Panc1 (cell line): Measurements from ENCODE around the gene ELOA. TPM values are rescaled to one million over a fixed set of nuclear protein-coding genes. Genes with fewer than 3 reads are reported as not detected.

Experiments
- ATAC-seq: fragments of 200-7000 bp; cut with Tn5 transposase; 2 replicates; pipeline ENCODE4 v1.9.1; 2020; ENCODE audit warnings: mild to moderate bottlenecking, moderate library complexity
- BruUV-seq: library from RNA; stranded (reverse); fragments of 400-500 nt; replicated peaks from 2 replicates; lab custom pipeline; 2021; lab: Mats Ljungman, UMichigan
- CTCF ChIA-PET: fragments of 300-600 bp; sonication (Branson Sonifier 250); formaldehyde crosslinking; loops from one replicate; lab custom pipeline; 2022; ENCODE audit warnings: antibody characterized with exemption; lab: Charles Lee
- POLR2A ChIA-PET: fragments of 300-600 bp; sonication (Branson Sonifier 250); formaldehyde crosslinking; loops from one replicate; lab custom pipeline; 2022; ENCODE audit warnings: antibody characterized with exemption; lab: Charles Lee
- DNase-seq: peaks from one replicate; pipeline ENCODE4 v3.0.0-alpha.2; 2010; ENCODE audit warnings: low read depth, low spot score
- H3K27ac ChIP-seq: 2 replicates; pipeline ENCODE4 v1.5.1; 2011; ENCODE audit warnings: mild to moderate bottlenecking, low read length, inconsistent platforms
- H3K27me3 ChIP-seq: fragments of 200-500 bp; sonication (Bioruptor generic); 2 replicates; pipeline ENCODE4 v1.6.0; 2014; ENCODE audit warnings: low read length, inconsistent platforms; ENCODE audit not compliant: control insufficient read depth, insufficient read depth
- H3K36me3 ChIP-seq: fragments of 200-500 bp; sonication (Bioruptor generic); 2 replicates; pipeline ENCODE4 v1.5.1; 2014; ENCODE audit warnings: inconsistent platforms, mild to moderate bottlenecking, low read length, moderate library complexity; ENCODE audit not compliant: control insufficient read depth, insufficient read depth
- H3K4me1 ChIP-seq: 2 replicates; pipeline ENCODE4 v1.5.1; 2011; ENCODE audit warnings: inconsistent platforms, mild to moderate bottlenecking, low read length, moderate library complexity; ENCODE audit not compliant: control insufficient read depth, insufficient read depth
- H3K4me3 ChIP-seq, 2 experiments: 2 replicates each; pipeline ENCODE4 v1.5.1; 2011 to 2012; ENCODE audit warnings: low read depth in 2 of 2, low read length in 2 of 2, mild to moderate bottlenecking in 2 of 2, inconsistent platforms in 1 of 2, moderate library complexity in 1 of 2
- H3K9me3 ChIP-seq: fragments of 200-500 bp; sonication (Bioruptor generic); 2 replicates; pipeline ENCODE4 v1.5.1; 2014; ENCODE audit warnings: low read depth, mild to moderate bottlenecking, inconsistent platforms, low read length, moderate library complexity; ENCODE audit not compliant: control insufficient read depth, insufficient read depth
- POLR2AphosphoS5 ChIP-seq: IDR thresholded peaks from 2 replicates; pipeline ENCODE4 v1.6.1; 2012; ENCODE audit warnings: mild to moderate bottlenecking, low read depth, low read length, moderate library complexity
- SIN3A ChIP-seq: IDR thresholded peaks from 2 replicates; pipeline ENCODE4 v1.6.1; 2012; ENCODE audit warnings: low read depth, mild to moderate bottlenecking, low read length, moderate library complexity, borderline replicate concordance; ENCODE audit not compliant: insufficient read depth
- TCF7L2 ChIP-seq: IDR thresholded peaks from 2 replicates; pipeline ENCODE4 v1.6.1; 2011; ENCODE audit warnings: mild to moderate bottlenecking, low read depth, low read length, inconsistent platforms
- in situ Hi-C: cut with HindIII; loops from 2 replicates; pipeline ENCODE4 v1.10.0; 2016; ENCODE audit warnings: low sequenced_read_pairs, low pct_unique_long_range_greater_than_20kb
- intact Hi-C: fragments of 100-400 bp; cut with micrococcal nuclease; formaldehyde crosslinking; loops from one replicate; pipeline ENCODE4 v1.10.0; 2022; ENCODE audit not compliant: unreplicated experiment
- total RNA-seq: library from RNA; stranded (reverse); gene quantifications from one replicate; pipeline ENCODE4 v1.2.1, GENCODE V29; 2021; ENCODE audit not compliant: unreplicated experiment
- TF ChIP-seq, protein P1 (sequence below), 2 experiments: IDR thresholded peaks; 2 replicates each; pipeline ENCODE4 v1.6.1; 2011 to 2012; ENCODE audit warnings: low read depth in 2 of 2, control low read depth in 1 of 2, low read length in 1 of 2, mild to moderate bottlenecking in 1 of 2, moderate library complexity in 1 of 2; ENCODE audit not compliant: insufficient read depth in 1 of 2
- TF ChIP-seq, protein P2 (sequence below): fragments of 450-650 bp; IDR thresholded peaks from 2 replicates; pipeline ENCODE4 v1.5.1; 2017; ENCODE audit warnings: mild to moderate bottlenecking

Gene ELOA
- total RNA-seq, 1 experiment from 2014 or later = 58.5 TPM

- no TSS peak for BruUV-seq
- intact Hi-C loops (no loop called here), in situ Hi-C loops (no loop called here)
- TF ChIP-seq SIN3A = no peak
- TF ChIP-seq TCF7L2 = no peak
- TF ChIP-seq, protein P1, sequence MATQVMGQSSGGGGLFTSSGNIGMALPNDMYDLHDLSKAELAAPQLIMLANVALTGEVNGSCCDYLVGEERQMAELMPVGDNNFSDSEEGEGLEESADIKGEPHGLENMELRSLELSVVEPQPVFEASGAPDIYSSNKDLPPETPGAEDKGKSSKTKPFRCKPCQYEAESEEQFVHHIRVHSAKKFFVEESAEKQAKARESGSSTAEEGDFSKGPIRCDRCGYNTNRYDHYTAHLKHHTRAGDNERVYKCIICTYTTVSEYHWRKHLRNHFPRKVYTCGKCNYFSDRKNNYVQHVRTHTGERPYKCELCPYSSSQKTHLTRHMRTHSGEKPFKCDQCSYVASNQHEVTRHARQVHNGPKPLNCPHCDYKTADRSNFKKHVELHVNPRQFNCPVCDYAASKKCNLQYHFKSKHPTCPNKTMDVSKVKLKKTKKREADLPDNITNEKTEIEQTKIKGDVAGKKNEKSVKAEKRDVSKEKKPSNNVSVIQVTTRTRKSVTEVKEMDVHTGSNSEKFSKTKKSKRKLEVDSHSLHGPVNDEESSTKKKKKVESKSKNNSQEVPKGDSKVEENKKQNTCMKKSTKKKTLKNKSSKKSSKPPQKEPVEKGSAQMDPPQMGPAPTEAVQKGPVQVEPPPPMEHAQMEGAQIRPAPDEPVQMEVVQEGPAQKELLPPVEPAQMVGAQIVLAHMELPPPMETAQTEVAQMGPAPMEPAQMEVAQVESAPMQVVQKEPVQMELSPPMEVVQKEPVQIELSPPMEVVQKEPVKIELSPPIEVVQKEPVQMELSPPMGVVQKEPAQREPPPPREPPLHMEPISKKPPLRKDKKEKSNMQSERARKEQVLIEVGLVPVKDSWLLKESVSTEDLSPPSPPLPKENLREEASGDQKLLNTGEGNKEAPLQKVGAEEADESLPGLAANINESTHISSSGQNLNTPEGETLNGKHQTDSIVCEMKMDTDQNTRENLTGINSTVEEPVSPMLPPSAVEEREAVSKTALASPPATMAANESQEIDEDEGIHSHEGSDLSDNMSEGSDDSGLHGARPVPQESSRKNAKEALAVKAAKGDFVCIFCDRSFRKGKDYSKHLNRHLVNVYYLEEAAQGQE (IDR thresholded peaks at IDR 0.05; ENCODE audit: insufficient read depth in 1 of 2, low read depth in 2 of 2, low read length in 1 of 2) = no peak
- no peak for TF ChIP-seq POLR2AphosphoS5
- H3K27ac ChIP-seq = no peak overlapping the region
- ChIA-PET CTCF (interaction anchor here (0.5 kb wide), 1 partner anchor 81 kb away, joined by 4 read pairs; no protein-coding TSS in a partner anchor), POLR2A (no interaction called here)
- peaks cover 25% of the 10 kb centered on the region for H3K36me3 ChIP-seq
- H3K4me3 ChIP-seq = no peak overlapping the region
- DNase-seq = no peak
- ATAC-seq = no peak
- H3K4me1 ChIP-seq = no peaks in the 10 kb centered on the region
- no peaks in the 10 kb centered on the region for H3K9me3 ChIP-seq
- H3K27me3 ChIP-seq = no peaks in the 10 kb centered on the region
These were observed 16.0 kb downstream of the ELOA start for GRCh38 chr1:23759277-23759676.

- no peak for DNase-seq
- Histone ChIP-seq H3K27ac (no peak overlapping the region), H3K9me3 (no peaks in the 10 kb centered on the region), H3K4me1 (no peaks in the 10 kb centered on the region), H3K4me3 (no peak overlapping the region), H3K36me3 (peaks cover 7% of the 10 kb centered on the region), H3K27me3 (no peaks in the 10 kb centered on the region)
- intact Hi-C loops (no loop called here), in situ Hi-C loops (no loop called here)
- ChIA-PET CTCF (no interaction called here), POLR2A (interaction anchor here (0.5 kb wide), 1 partner anchor 140 kb away, joined by 3 read pairs; no protein-coding TSS in a partner anchor)
- TF ChIP-seq TCF7L2 (no peak), POLR2AphosphoS5 (no peak), SIN3A (no peak)
- TF ChIP-seq, protein P2, sequence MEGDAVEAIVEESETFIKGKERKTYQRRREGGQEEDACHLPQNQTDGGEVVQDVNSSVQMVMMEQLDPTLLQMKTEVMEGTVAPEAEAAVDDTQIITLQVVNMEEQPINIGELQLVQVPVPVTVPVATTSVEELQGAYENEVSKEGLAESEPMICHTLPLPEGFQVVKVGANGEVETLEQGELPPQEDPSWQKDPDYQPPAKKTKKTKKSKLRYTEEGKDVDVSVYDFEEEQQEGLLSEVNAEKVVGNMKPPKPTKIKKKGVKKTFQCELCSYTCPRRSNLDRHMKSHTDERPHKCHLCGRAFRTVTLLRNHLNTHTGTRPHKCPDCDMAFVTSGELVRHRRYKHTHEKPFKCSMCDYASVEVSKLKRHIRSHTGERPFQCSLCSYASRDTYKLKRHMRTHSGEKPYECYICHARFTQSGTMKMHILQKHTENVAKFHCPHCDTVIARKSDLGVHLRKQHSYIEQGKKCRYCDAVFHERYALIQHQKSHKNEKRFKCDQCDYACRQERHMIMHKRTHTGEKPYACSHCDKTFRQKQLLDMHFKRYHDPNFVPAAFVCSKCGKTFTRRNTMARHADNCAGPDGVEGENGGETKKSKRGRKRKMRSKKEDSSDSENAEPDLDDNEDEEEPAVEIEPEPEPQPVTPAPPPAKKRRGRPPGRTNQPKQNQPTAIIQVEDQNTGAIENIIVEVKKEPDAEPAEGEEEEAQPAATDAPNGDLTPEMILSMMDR = no peak
- TF ChIP-seq, protein P1 (IDR thresholded peaks at IDR 0.05; ENCODE audit: insufficient read depth in 1 of 2, low read depth in 2 of 2, low read length in 1 of 2) = no peak
- BruUV-seq = no TSS peak
- ATAC-seq = no peak
These were observed 19.8 kb downstream of the ELOA start for GRCh38 chr1:23763041-23763577.
